ENCODE data around the gene DHRS12. TPM values are rescaled to one million over a fixed set of nuclear protein-coding genes. Genes with fewer than 3 reads are reported as not detected.

Gene DHRS12
- total RNA-seq, 1 experiment from 2014 or later = 2.7 TPM

DNA sequence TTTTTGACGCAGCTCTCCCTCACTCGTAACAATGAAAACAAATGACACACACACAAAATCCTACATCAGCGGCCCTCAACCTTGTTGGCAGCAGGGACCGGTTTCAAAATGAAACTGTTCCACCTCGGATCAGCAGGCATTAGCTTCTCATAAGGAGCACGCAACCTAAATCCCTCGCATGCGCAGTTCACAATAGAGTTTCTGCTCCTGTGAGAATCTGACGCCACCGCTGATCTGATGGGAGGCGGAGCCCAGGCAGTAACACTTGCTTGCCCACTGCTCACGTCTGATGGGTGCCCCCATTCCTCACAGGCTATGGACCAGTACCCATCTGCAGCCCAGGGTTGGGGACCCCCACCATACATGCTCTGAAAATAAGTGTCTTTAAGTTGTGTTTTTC, 43.4 kb downstream of the DHRS12 start:
- no peak for DNase-seq (ENCODE audit: low spot score)

DNA sequence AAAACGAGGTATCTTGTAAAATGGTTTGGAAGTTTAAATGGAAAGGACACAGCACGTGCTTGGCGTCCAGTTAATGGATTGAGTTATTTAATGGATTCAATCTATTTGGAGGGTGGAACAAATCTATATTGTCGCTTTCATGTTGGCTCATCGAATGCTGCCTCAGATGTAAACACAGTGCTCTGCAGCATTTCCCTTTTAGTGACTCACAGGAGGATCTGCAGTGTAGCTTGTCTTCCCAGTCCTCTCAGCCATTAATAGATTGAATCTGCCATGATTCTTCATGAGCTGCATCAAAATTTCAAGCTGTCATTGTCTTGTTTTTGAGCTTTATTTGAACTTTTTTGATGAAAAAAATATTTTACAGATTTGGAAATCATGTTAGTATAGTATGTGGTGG, 44.7 kb downstream of the DHRS12 start:
- no peak for DNase-seq (ENCODE audit: low spot score)

DNA sequence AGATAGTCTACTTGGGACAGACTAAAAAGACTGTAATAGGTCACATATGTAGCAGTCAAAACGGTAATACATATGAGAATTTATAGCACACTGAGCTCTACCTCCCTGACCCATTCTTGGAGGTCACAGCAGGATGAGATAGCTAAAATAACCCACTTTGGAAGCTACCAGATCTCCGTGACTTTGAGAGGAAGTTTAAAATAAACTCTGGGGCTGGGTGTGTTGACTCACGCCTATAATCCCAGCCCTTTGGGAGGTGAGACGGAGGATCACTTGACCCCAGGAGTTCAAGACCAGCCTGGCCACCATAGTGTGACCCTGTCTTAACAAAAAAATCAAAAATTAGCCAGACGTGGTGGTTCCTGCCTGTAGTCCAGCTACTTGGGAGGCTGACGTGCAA, 45.3 kb downstream of the DHRS12 start:
- no peak for DNase-seq (ENCODE audit: low spot score)

DNA sequence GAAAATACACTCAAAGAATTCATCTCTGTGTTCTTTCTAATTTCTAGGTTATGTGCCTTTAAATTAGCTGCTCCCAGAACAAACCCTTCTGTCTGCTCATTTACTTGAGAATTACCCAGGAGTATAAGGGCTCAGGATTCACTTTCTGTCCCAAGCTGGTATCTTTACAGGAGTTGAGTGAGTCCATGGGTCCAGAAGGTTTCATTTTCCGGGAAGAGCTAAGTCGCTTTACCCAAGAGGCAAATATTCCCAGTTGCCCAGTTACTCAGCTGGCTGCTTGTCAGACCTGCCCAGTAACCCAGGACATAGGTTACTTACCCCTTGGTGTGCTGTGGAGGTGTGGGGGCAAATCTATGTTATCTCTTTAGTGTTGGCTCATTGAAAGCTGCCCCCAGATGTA, 47.3 kb downstream of the DHRS12 start:
- no peak for DNase-seq (ENCODE audit: low spot score)

DNA sequence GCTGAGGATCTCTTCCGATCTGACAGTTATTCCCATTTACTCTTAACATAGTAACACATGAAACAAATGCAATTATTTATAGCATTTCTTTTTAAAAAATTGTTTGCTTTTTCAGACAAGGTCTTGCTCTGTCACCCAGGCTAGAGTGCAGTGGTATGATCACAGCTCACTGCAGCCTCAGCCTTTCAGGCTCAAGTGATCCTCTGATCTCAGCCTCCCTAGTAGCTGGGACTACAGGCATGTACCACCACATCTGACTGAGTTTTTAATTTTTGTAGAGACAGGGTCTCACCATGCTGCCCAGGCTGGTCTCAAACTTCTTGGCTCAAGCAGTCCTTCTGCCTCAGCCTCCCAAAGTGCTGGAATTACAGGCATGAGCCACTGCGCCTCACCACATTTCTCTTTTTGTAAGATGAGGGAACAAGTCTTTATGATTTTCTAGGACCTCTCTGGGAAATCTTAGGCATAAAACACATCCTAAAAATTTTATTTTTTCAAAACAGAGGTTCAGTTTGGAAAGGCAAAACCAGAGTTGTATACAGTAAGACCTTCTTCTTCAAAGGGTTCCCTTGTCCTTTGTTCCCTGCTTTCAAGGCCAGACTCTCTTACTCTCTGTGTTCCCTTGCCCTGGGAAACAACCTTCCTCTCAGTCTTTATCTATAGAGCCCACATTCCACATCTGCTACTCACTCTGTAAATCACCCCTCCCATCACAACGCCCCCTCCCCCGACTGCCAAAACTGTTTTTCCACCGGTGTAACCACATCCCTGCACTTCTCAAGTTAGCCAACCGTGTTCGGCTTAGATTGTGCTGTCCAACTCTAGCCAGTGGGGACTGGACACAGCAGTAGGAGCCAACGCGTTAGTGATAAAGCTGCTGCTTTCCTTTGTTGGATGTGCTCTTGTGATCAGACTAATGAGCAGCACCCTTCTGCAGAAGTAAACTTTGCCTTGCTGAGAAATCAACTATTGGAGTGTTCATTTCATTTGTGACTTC, 56.2 kb downstream of the DHRS12 start:
- DNase-seq (ENCODE audit: low spot score) = no peak

DNA sequence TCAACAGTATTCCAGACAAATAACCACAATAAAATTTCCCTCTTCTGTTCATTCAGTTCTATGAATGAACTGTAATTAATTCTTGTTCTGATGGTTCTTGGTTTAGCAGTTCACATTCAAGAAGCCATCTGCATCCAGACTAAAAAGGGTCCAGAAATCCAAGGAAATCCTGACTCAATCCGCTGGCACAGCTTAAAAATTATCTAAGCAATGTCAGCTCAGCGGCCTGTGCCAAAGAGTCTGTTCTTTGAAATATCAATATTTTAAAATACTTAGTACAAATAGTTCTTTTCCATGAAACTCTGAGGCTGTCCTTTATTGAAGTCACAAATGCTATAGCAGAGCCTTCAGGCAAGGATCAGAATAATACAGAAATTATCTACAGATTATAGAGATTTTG, 57.2 kb downstream of the DHRS12 start:
- no peak for DNase-seq (ENCODE audit: low spot score)

DNA sequence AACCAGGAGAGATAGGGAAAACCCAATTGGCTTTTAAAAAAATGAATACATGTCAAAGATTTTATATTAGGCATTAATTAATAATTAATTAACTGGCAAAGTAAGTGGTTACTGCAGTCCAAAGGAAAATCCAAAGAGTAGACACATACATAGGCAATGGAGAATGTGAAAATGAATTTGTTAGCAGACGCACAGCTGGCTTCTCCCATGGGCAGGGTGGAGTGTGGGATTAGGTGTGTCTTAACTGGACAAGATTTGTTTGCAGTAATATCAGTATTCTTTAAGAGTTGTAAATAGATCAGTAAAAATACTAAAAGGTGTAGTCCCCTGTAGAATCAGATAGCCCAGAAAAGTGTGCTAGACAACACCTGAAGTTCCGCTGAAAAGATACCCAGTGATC, 58.7 kb downstream of the DHRS12 start:
- DNase-seq (ENCODE audit: low spot score) = no peak

DNA sequence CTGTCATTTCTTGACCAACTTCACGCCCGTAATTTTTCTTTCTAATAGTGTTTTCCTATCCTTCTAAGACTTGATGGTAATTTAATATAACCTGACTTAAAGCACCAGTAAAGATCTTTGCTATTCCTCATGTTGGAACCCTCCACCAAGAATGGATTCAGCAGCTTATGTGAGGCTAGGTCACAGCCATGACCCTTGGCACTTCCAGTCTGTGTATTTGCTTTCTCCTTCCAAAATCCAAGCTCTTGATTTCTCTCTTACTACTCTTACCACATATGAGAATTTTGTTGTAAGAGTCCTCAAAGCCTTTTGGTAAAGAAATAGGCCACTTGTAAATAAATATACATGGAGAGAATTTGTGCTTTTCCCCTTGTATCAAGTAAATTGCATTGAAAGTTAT, 61.4 kb downstream of the DHRS12 start:
- DNase-seq (ENCODE audit: low spot score) = no peak

DNA sequence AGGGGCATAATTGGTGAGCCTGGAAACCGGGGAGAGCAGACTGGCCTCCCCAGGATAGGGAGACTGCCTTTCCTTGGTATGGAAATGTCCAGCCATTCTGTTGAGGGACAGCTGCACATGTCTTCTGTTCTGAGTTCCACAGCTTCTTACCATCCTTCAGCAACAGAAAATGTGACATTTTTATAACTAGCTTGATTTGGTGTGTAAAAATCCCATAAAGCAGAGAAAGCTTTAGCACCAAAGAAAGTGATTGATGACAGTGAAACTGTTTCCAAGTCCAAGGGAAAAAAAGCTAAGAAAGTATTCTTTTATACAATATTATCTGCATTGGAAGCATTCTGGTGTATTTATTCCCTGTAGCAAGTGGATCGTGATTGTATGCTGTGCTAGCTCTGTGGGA, 61.9 kb downstream of the DHRS12 start:
- DNase-seq (ENCODE audit: low spot score) = no peak

DNA sequence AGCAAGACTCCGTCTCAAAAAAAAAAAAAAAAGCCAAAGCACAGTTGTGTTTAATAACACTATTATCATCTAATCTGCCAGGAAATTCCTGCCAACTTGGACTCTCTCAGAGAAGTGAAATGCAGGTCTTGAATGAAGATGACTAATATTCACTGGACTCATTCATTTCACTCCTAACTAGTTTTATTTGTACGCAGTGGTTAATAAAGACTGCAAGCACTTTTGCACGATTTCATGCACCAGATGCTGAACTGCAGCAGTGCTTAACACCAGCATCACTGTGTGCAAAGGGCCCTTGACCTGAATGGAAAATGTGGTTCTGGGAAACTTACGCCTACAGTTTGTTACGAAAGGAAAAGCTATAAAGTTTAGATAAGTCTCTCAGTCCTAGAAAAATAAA, 63.3 kb downstream of the DHRS12 start:
- no peak for DNase-seq (ENCODE audit: low spot score)

DNA sequence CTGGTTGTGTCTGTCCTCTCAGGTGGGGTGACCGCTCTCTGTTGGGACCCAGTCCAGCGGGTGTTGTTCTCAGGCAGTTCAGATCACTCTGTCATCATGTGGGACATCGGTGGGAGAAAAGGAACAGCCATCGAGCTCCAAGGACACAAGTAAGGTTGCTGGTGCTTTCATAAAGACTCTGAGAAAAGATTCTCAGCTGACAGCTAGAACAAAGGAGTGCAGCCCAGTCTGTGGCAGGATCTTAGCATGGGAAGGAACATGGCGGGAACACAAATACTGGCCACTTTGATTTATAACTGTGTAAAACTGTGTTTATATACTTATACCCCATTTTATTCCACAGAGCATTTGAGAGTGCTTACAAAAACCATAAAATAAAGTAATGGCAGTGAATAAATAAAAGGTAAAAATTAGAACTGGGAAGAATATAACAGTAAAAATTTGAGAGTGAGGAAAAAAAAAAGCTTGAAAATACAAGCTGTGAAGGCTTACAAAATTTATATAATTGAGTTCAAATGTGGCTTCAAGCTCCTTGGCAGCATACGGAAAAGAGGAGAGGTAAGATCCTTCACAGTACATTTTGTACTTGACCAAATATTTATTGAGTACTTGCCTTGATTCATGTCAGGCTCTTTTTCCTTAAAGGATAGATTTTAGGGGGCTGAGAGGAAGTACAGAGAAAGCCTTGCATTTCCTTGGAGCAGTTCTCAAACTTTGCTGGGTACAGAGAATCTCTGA, 64.8 kb downstream of the DHRS12 start:
- DNase-seq (ENCODE audit: low spot score) = no peak

DNA sequence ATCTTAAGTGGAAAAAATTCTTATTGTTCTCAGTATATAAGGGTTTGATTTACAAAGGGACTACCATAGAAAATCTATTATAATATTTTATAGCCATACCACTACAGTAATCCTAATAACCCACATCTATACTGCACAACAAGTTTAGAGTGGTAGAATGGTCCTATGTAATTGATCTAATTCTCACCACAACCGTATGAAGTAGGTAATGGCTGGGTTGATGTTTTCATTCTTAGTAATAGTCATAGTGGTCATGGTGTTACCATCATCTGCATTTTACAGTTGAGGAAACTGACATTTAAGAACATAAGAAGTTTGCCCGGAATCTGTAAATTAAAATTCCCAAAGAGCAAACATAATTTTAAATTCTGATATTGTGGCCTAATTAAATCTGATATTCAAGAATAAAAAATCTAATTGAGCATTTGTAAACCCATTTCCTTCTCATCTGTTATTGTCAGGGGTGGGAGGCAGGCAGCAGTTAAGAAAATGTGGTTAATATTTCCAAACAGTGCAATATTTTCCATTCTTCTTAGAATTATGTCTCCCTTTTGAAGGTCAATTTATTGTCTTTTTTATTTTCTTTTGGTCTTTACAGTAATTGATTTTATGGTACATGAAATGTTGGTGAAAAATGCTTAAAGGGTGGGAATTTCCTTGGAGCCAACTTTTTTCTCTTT, 65.6 kb downstream of the DHRS12 start:
- DNase-seq (ENCODE audit: low spot score) = no peak

DNA sequence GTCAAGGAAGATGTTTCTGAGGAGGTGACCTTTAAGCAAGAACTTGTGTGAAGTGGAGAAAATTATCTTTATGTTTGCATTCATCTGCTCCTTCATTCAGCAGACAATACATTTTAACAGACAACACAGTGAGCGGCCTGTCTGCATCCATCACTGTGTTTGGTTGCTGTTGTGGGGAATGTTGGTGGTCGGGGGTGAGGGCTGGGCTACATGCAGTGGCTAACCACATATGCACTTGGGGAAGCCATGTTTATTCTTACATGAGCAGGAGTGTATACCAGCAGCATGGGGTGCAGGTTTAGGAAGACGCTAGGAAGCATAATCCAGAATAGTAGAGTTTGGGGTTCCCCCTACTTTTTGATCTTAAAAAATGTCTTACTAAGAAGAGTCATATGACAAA, 66.4 kb downstream of the DHRS12 start:
- DNase-seq (ENCODE audit: low spot score) = no peak

DNA sequence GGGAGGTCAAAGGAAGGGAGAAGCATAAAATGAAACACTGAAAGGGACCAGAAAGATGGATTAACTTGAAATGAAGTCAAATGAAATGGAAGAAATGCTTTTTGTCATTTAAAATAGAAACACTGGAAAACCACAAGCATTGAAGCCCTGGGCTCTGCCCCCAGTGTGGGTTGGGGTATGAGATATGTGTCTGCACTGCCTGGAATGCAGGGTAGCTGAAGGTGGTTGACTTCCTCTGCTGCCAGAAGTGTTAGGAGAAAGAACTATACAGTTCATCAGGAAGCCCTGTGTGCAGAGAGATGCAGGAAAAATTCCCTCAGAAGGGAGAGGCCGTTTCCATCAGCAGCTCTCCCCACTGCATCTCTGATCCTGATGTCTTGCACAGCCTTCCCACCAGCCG, 69.2 kb downstream of the DHRS12 start:
- DNase-seq (ENCODE audit: low spot score) = no peak

DNA sequence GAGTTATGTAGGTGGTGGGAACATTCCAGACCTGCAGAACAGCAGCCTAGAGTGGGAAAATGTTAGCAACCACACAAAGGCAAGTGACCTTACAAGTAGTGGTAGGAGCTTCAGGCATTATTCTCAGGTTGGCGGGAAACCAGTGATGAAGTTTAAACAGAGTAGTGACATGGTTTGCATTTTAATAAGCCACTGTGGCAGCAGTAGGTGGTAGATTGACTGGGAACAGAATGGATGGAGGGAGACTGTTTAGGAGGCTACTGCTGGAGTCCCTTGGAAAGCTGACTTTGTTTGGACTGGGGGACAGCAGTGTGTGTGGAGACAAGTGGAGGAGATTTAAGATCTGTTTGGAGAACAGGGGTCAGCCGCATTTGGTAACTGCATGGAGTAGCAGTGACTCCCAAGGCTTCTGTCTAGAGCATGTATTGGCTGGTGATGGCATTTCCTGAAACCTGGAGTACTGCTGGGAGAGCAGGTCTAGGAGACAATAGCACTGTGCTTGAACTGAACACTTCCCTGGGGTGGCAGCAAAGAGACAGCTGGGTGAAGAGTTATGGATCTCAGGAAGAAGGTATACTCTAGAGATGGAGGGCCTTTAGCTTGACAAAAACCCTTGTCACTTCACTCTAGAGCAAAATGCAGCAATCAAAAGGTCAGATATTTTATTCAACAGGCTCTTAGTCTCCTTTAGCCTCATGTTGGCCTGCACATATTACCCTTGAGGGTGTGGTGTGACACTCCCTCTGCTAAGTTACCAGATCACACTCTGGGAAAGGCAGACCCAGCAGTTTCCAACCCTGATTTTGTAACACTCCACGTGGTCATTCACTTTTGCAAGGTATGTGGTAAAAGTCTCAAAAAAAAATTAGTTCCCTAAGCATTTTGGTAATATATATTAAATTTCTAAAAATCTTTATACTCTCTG, 70.3 kb downstream of the DHRS12 start:
- no peak for DNase-seq (ENCODE audit: low spot score)

DNA sequence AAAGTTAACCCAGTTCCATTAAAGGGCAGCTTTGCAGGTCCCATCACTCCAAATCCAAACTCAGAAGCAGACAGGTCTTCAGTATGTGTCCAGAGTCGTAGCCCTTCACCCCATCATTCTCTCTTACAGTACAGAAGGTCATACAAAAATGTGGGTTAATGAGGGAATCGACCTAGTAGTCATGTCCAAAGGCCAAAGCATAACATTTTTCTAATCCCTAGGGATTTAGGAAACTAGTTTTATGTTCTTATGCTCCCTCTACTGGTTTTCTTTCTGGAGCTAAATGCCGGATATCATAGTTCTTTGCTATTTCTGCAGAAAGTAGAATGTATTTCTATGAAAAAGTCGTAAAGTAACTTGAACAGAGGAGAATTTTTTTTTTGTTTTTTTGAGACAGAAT, 72.2 kb downstream of the DHRS12 start:
- no peak for DNase-seq (ENCODE audit: low spot score)

DNA sequence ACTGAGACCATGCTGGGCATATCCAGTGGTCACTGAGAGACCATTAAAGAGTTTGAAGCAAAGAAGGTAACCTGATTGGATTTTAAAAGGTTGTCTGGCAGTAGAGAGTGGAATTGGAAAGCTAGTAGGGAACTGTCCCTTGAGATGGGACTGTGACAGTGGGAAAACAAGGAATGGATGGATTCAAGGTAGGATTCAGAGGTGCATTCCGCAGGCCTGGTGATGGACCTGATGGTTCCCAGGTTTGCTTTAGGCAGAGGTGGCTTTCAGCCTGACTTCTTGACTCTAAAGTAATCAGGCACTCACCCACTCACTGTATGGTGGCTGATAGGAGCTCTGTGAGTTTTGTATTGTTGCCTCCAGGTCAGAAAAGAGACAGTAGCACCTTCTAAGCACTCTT, 73.0 kb downstream of the DHRS12 start:
- no peak for DNase-seq (ENCODE audit: low spot score)

DNA sequence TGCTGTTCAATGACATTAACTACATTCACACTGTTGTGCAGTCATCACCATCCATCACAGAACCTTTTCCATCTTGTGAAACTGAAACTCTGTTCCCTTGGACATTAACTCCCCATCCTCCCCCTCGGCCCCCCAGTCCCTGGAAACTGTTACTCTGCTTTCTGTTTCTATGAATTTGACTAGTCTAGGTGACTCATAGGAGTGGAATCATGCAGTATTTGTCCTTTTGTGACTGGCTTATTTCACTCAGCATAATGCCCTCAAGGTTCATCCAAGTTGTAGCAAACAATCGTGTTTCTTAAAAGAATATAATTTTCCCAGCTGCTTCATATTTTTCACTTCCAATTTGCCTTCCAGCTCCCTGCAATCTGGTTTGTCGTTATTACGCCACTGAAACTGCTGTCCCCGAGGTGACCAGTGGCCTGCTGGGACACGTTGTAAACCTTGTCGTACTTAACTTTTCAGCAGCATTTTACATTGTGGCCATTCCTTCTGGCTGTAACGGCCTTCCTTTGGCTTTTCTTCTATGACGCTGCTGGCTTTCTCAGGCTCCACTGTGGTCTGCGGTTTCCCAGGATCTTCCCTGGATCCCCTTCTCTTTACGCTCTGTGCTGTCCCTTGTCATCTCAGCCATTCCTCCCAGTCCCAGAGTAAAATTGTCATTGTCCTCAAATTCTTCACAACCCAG, 74.0 kb downstream of the DHRS12 start:
- peak; percentile 78 for DNase-seq (ENCODE audit: low spot score)

DNA sequence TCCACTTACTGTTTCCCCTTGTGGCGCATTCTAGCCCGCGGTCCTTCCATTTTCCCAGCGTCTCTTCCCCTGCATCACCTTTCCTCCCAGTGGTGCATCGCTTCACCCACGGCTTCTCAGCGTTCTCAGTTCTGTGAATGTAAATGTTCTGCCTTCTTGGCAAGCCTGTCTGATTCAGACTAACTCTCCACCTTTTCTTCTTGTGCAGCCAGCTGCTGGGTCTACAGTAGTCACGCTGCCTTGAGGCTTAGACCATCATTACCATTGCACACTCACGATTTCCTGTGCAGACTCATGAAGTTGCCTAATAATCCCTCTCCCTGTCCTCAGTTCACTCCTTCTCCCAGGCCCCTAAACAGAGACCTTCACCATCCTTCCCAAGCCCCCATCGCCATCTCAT, 75.0 kb downstream of the DHRS12 start:
- peak; percentile 31 for DNase-seq (ENCODE audit: low spot score)

DNA sequence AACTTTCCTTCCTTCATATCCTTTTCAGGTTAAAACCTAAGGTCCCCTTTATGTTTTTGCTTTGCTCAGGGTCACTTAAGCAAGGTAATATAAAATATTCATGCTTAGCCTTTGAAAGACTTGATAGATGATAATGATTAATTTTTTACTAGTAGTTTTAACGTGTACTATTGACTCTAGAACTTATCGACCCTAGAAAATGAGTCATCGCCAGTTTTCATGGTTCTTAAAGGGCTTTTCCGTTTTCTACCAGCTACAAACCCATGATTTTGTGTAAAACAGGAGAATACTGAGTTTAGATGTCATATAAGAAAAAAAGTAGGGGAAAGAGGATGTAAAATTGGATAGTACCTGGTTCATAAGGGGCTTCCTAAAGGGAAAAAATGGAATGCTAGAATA, 75.7 kb downstream of the DHRS12 start:
- DNase-seq (ENCODE audit: low spot score) = no peak
